ENCODE results near the gene MACROD2.

- no peak for TF ChIP-seq CTCF (conservative IDR thresholded peaks at IDR 0.05; ENCODE audit: low read depth, low read length)
- TF ChIP-seq EZH2 (IDR thresholded peaks at IDR 0.05; ENCODE audit: borderline replicate concordance, low read depth, low read length, poor library complexity, severe bottlenecking) = no peak
Observed at GRCh38 chr20:15076785-15077184, 1081.5 kb downstream of the MACROD2 start.
